K562 (cell line): ENCODE results near the gene UBN1. TPM values are rescaled to one million over a fixed set of nuclear protein-coding genes. Genes with fewer than 3 reads are reported as not detected.
A peak's percentile ranks its signal among the peaks of the same experiment; 100 is the strongest.

ENCODE experiments used
- GATAD2B ChIP-seq: fragments of 450-650 bp; IDR thresholded peaks from 2 replicates; pipeline ENCODE4 v1.6.1; 2017; ENCODE audit warnings: mild to moderate bottlenecking, borderline replicate concordance
- HOXB6 ChIP-seq: fragments of 250-450 bp; sonication (Bioruptor Pico); IDR thresholded peaks from 2 replicates; pipeline ENCODE4 v1.5.1; 2022; ENCODE audit warnings: mild to moderate bottlenecking, borderline replicate concordance
- ILK ChIP-seq: fragments of 450-650 bp; IDR thresholded peaks from 2 replicates; pipeline ENCODE4 v1.6.1; 2016; ENCODE audit warnings: missing genetic modification characterization, low read depth, mild to moderate bottlenecking, missing compliant biosample characterization, moderate library complexity, borderline replicate concordance
- LCOR ChIP-seq: sonication (generic); formaldehyde crosslinking; IDR thresholded peaks from 2 replicates; pipeline ENCODE4 v1.8.0; 2022; ENCODE audit warnings: mild to moderate bottlenecking, missing genetic modification reagents
- RAD51 ChIP-seq: fragments of 450-650 bp; IDR thresholded peaks from 2 replicates; pipeline ENCODE4 v1.7.1; 2016; ENCODE audit warnings: low read depth, mild to moderate bottlenecking, borderline replicate concordance
- SMARCA4 ChIP-seq: fragments of 450-650 bp; IDR thresholded peaks from 2 replicates; pipeline ENCODE4 v1.6.1; 2016
- SP1 ChIP-seq: sonication (generic); formaldehyde crosslinking; IDR thresholded peaks from 2 replicates; pipeline ENCODE4 v1.8.1; 2022; ENCODE audit warnings: mild to moderate bottlenecking, missing genetic modification reagents
- ZKSCAN3 ChIP-seq: fragments of 250-450 bp; sonication (Bioruptor Pico); IDR thresholded peaks from 2 replicates; pipeline ENCODE4 v1.4.0; 2020
- ZNF133 ChIP-seq: fragments of 250-450 bp; sonication (Bioruptor Pico); IDR thresholded peaks from 2 replicates; pipeline ENCODE4 v1.4.0; 2020; ENCODE audit warnings: mild to moderate bottlenecking
- ZNF311 ChIP-seq: fragments of 250-450 bp; sonication (Bioruptor Pico); IDR thresholded peaks from 2 replicates; pipeline ENCODE4 v1.4.0; 2020; ENCODE audit warnings: mild to moderate bottlenecking, moderate library complexity
- polyA plus RNA-seq, 8 experiments: library from polyadenylated mRNA; depleted of rRNA in 4 of 8; stranded (reverse) in 5 of 8; unstranded in 3 of 8; fragments of >200 nt; fragmentation: Nextera tagmentation in 2 of 8; fragmentation: Illumina TruSeq in 1 of 8; extraction: Ambion mirVana in 2 of 8; extraction: Trizol in 1 of 8; gene quantifications; 2 replicates each; pipeline versions ENCODE4 v1.2.1 to v1.2.3, GENCODE V29; 2011 to 2014; ENCODE audit warnings: inconsistent platforms in 1 of 8, missing spikeins in 1 of 8
- total RNA-seq, 7 experiments: library from RNA; depleted of rRNA in 6 of 7; stranded (reverse); fragments of >200 nt in 6 of 7; fragmentation: Illumina TruSeq in 2 of 7; extraction: Trizol in 2 of 7; gene quantifications; 2 replicates each; pipeline versions ENCODE4 v1.2.1 to v1.2.3, GENCODE V29; 2011 to 2021; ENCODE audit warnings: low replicate concordance in 1 of 7
- TF ChIP-seq, protein P1 (sequence below): fragments of 250-450 bp; sonication (Bioruptor Pico); IDR thresholded peaks from 2 replicates; pipeline ENCODE4 v1.9.0; 2021; ENCODE audit warnings: mild to moderate bottlenecking, inconsistent platforms
- TF ChIP-seq, protein P2 (sequence below): sonication (generic); formaldehyde crosslinking; IDR thresholded peaks from 2 replicates; pipeline ENCODE4 v1.5.0; 2020; ENCODE audit warnings: missing genetic modification reagents
- TF ChIP-seq, protein P3 (sequence below): fragments of 150-350 bp; IDR thresholded peaks from 2 replicates; pipeline ENCODE4 v1.6.1; 2014; ENCODE audit warnings: low read depth, mild to moderate bottlenecking, low read length, borderline replicate concordance
- TF ChIP-seq, protein P4 (sequence below), 2 experiments: fragments of 150-350 bp in 1 of 2; IDR thresholded peaks; 2 replicates each; pipeline ENCODE4 v1.6.1; 2012 to 2016; ENCODE audit warnings: low read depth in 2 of 2, low read length in 2 of 2, mild to moderate bottlenecking in 1 of 2, moderate library complexity in 1 of 2
- TF ChIP-seq, protein P5 (sequence below): IDR thresholded peaks from 2 replicates; pipeline ENCODE4 v1.6.1; 2012; ENCODE audit warnings: low read depth, low read length, improper control_type of control experiment, borderline replicate concordance

UBN1 gene
- total and polyA plus RNA-seq, 9 of the 15 experiments (the other 6 are each of a cell fraction or from before 2014, with no cell fraction given), result 1.5 to 45.7 (median 20.6) TPM

DNA sequence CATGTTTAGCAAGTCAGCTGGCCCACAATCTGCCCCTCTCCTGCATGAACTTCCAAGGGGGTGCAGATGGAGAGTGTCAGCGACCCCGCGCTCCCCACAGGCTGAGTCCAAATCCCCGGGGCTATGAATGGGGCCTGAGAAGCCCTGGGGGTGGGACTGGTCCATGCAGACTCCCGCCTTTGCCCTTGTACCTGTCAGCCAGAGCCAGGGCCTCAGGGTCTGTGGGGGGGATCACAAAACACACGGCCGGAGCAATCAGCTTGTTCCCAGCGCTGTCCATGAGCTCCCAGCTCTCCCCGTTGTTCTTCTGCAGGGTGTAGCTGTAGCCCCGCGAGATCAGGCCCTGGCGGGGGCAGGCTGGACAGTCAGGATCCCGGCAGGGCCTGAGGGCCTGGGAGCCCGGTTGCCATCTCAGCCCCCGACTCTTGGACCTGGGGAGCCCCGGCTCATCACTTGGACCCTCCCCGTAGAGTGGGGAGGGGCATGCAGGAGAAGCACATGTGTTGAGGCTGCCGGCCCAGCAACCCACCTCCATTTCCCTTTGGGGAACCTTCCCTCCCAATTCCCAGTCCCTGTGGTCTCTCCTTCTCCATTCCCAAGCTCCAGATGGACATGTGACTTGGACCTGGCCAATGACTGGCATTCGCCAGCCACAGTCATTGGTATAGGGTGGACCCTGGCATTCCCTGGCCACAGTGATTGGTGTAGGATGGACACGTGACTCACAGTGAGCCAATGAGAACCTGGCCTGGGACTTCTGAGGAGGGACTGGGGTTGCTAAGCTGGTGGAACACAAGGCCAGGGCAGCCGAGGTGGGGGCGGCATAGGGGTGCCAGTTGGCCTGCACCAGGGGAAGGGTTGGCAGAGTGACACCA, 47.2 kb downstream of the UBN1 start (continued):
- TF ChIP-seq, protein P1, sequence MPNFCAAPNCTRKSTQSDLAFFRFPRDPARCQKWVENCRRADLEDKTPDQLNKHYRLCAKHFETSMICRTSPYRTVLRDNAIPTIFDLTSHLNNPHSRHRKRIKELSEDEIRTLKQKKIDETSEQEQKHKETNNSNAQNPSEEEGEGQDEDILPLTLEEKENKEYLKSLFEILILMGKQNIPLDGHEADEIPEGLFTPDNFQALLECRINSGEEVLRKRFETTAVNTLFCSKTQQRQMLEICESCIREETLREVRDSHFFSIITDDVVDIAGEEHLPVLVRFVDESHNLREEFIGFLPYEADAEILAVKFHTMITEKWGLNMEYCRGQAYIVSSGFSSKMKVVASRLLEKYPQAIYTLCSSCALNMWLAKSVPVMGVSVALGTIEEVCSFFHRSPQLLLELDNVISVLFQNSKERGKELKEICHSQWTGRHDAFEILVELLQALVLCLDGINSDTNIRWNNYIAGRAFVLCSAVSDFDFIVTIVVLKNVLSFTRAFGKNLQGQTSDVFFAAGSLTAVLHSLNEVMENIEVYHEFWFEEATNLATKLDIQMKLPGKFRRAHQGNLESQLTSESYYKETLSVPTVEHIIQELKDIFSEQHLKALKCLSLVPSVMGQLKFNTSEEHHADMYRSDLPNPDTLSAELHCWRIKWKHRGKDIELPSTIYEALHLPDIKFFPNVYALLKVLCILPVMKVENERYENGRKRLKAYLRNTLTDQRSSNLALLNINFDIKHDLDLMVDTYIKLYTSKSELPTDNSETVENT, result no peak
- TF ChIP-seq ZNF133 (no peak), SMARCA4 (no peak), LCOR (no peak), ZNF311 (CRISPR knock-in tag) (no peak), ZKSCAN3 (CRISPR knock-in tag) (no peak), ILK (tag) (no peak), SP1 (CRISPR knock-in tag) (no peak), GATAD2B (no peak), HOXB6 (no peak), RAD51 (peak; percentile 88)
- TF ChIP-seq, protein P2, sequence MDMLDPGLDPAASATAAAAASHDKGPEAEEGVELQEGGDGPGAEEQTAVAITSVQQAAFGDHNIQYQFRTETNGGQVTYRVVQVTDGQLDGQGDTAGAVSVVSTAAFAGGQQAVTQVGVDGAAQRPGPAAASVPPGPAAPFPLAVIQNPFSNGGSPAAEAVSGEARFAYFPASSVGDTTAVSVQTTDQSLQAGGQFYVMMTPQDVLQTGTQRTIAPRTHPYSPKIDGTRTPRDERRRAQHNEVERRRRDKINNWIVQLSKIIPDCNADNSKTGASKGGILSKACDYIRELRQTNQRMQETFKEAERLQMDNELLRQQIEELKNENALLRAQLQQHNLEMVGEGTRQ (CRISPR knock-in tag), result peak; percentile 93
- TF ChIP-seq, protein P3, sequence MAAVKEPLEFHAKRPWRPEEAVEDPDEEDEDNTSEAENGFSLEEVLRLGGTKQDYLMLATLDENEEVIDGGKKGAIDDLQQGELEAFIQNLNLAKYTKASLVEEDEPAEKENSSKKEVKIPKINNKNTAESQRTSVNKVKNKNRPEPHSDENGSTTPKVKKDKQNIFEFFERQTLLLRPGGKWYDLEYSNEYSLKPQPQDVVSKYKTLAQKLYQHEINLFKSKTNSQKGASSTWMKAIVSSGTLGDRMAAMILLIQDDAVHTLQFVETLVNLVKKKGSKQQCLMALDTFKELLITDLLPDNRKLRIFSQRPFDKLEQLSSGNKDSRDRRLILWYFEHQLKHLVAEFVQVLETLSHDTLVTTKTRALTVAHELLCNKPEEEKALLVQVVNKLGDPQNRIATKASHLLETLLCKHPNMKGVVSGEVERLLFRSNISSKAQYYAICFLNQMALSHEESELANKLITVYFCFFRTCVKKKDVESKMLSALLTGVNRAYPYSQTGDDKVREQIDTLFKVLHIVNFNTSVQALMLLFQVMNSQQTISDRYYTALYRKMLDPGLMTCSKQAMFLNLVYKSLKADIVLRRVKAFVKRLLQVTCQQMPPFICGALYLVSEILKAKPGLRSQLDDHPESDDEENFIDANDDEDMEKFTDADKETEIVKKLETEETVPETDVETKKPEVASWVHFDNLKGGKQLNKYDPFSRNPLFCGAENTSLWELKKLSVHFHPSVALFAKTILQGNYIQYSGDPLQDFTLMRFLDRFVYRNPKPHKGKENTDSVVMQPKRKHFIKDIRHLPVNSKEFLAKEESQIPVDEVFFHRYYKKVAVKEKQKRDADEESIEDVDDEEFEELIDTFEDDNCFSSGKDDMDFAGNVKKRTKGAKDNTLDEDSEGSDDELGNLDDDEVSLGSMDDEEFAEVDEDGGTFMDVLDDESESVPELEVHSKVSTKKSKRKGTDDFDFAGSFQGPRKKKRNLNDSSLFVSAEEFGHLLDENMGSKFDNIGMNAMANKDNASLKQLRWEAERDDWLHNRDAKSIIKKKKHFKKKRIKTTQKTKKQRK, result no peak
- TF ChIP-seq, protein P4, sequence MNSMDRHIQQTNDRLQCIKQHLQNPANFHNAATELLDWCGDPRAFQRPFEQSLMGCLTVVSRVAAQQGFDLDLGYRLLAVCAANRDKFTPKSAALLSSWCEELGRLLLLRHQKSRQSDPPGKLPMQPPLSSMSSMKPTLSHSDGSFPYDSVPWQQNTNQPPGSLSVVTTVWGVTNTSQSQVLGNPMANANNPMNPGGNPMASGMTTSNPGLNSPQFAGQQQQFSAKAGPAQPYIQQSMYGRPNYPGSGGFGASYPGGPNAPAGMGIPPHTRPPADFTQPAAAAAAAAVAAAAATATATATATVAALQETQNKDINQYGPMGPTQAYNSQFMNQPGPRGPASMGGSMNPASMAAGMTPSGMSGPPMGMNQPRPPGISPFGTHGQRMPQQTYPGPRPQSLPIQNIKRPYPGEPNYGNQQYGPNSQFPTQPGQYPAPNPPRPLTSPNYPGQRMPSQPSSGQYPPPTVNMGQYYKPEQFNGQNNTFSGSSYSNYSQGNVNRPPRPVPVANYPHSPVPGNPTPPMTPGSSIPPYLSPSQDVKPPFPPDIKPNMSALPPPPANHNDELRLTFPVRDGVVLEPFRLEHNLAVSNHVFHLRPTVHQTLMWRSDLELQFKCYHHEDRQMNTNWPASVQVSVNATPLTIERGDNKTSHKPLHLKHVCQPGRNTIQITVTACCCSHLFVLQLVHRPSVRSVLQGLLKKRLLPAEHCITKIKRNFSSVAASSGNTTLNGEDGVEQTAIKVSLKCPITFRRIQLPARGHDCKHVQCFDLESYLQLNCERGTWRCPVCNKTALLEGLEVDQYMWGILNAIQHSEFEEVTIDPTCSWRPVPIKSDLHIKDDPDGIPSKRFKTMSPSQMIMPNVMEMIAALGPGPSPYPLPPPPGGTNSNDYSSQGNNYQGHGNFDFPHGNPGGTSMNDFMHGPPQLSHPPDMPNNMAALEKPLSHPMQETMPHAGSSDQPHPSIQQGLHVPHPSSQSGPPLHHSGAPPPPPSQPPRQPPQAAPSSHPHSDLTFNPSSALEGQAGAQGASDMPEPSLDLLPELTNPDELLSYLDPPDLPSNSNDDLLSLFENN (IDR thresholded peaks at IDR 0.05; ENCODE audit: low read depth in 2 of 2, low read length in 2 of 2), result no peak
- TF ChIP-seq, protein P5, sequence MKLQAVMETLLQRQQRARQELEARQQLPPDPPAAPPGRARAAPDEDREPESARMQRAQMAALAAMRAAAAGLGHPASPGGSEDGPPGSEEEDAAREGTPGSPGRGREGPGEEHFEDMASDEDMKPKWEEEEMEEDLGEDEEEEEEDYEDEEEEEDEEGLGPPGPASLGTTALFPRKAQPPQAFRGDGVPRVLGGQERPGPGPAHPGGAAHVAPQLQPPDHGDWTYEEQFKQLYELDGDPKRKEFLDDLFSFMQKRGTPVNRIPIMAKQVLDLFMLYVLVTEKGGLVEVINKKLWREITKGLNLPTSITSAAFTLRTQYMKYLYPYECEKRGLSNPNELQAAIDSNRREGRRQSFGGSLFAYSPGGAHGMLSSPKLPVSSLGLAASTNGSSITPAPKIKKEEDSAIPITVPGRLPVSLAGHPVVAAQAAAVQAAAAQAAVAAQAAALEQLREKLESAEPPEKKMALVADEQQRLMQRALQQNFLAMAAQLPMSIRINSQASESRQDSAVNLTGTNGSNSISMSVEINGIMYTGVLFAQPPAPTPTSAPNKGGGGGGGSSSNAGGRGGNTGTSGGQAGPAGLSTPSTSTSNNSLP, result no peak
